ENCODE data around the gene XIST. TPM values are rescaled to one million over a fixed set of nuclear protein-coding genes. Genes with fewer than 3 reads are reported as not detected.

XIST gene
- not detected in 2 replicates for total RNA-seq

GRCh38 chrX:73852467-73852866 lies at the start of gene XIST:
Gene XIST, minus strand, starts transcription at chrX:73852714.

